Liver (tissue), 9 donors: ENCODE data around the gene AEN. TPM values are rescaled to one million over a fixed set of nuclear protein-coding genes. Genes with fewer than 3 reads are reported as not detected.

Experiments
- DNase-seq: peaks from one replicate; pipeline ENCODE4 v3.0.0-alpha.2; 2017; ENCODE audit warnings: low spot score
- H3K27ac ChIP-seq, 2 donors: one replicate each; pipeline ENCODE4 v1.7.0; 2013; ENCODE audit warnings: inconsistent platforms in 2 of 2, low read length in 2 of 2, control low read depth in 1 of 2, low read depth in 1 of 2, mild to moderate bottlenecking in 1 of 2
- H3K27me3 ChIP-seq, 4 donors: one replicate each; pipeline versions ENCODE4 v1.6.1 to v1.7.0; 2013; ENCODE audit warnings: low read length in 3 of 4, inconsistent platforms in 1 of 4, mild to moderate bottlenecking in 1 of 4, moderate library complexity in 1 of 4; ENCODE audit not compliant: control insufficient read depth in 4 of 4, insufficient read depth in 4 of 4
- H3K36me3 ChIP-seq, 4 donors: one replicate each; pipeline versions ENCODE4 v1.6.1 to v1.7.0; 2013; ENCODE audit warnings: low read length in 3 of 4, mild to moderate bottlenecking in 3 of 4, low read depth in 1 of 4, moderate library complexity in 1 of 4; ENCODE audit not compliant: control insufficient read depth in 4 of 4, insufficient read depth in 3 of 4
- H3K4me1 ChIP-seq, 4 donors: one replicate each; pipeline versions ENCODE4 v1.6.1 to v1.7.0; 2013; ENCODE audit warnings: low read length in 3 of 4, mild to moderate bottlenecking in 3 of 4, moderate library complexity in 1 of 4; ENCODE audit not compliant: control insufficient read depth in 4 of 4, insufficient read depth in 4 of 4
- H3K4me3 ChIP-seq, 3 donors: one replicate each; pipeline versions ENCODE4 v1.6.1 to v1.7.0; 2013; ENCODE audit warnings: low read length in 3 of 3, control low read depth in 1 of 3, low read depth in 1 of 3, mild to moderate bottlenecking in 1 of 3
- H3K9ac ChIP-seq, 2 donors: one replicate each; pipeline ENCODE4 v1.7.0; 2013; ENCODE audit warnings: low read length in 2 of 2, mild to moderate bottlenecking in 2 of 2, moderate library complexity in 2 of 2, control low read depth in 1 of 2, low read depth in 1 of 2
- H3K9me3 ChIP-seq, 4 donors: one replicate each; pipeline versions ENCODE4 v1.6.1 to v1.7.0; 2013; ENCODE audit warnings: low read length in 3 of 4; ENCODE audit not compliant: control insufficient read depth in 4 of 4
- ATF3 ChIP-seq: IDR thresholded peaks from 2 replicates; pipeline ENCODE4 v1.6.1; 2016; ENCODE audit warnings: antibody characterized with exemption
- CTCF ChIP-seq: fragments of 150-350 bp; IDR thresholded peaks from 2 replicates; pipeline ENCODE4 v1.5.1; 2017; ENCODE audit warnings: improper control_type of control experiment, low read depth, low read length; ENCODE audit not compliant: missing input control
- EGR1 ChIP-seq, 2 donors: IDR thresholded peaks; 2 replicates each; pipeline ENCODE4 v1.6.1; 2016 to 2018; ENCODE audit warnings: antibody characterized with exemption in 2 of 2, low read depth in 2 of 2
- FOXA1 ChIP-seq: IDR thresholded peaks from 2 replicates; pipeline ENCODE4 v1.6.1; 2016; ENCODE audit warnings: antibody characterized with exemption
- FOXA2 ChIP-seq: IDR thresholded peaks from 2 replicates; pipeline ENCODE4 v1.6.1; 2016; ENCODE audit warnings: antibody characterized with exemption
- GABPA ChIP-seq, 2 donors: IDR thresholded peaks in 1 of 2; conservative IDR thresholded peaks in 1 of 2; 2 replicates each; pipeline ENCODE4 v1.6.1; 2016; ENCODE audit warnings: antibody characterized with exemption in 2 of 2, mild to moderate bottlenecking in 1 of 2, moderate library complexity in 1 of 2
- JUND ChIP-seq, 2 donors: IDR thresholded peaks; 2 replicates each; pipeline ENCODE4 v1.6.1; 2016; ENCODE audit warnings: antibody characterized with exemption in 2 of 2
- MAX ChIP-seq: IDR thresholded peaks from 2 replicates; pipeline ENCODE4 v1.6.1; 2016; ENCODE audit warnings: antibody characterized with exemption
- NR2F2 ChIP-seq: IDR thresholded peaks from 2 replicates; pipeline ENCODE4 v1.6.1; 2016; ENCODE audit warnings: antibody characterized with exemption
- RAD21 ChIP-seq, 2 donors: IDR thresholded peaks; 2 replicates each; pipeline ENCODE4 v1.6.1; 2016; ENCODE audit warnings: antibody characterized with exemption in 2 of 2, mild to moderate bottlenecking in 2 of 2
- REST ChIP-seq: IDR thresholded peaks from 2 replicates; pipeline ENCODE4 v1.6.1; 2016; ENCODE audit warnings: antibody characterized with exemption, mild to moderate bottlenecking
- RXRA ChIP-seq, 2 donors: IDR thresholded peaks; 2 replicates each; pipeline ENCODE4 v1.6.1; 2017 to 2018; ENCODE audit warnings: antibody characterized with exemption in 2 of 2, mild to moderate bottlenecking in 1 of 2
- TAF1 ChIP-seq: conservative IDR thresholded peaks from 2 replicates; pipeline ENCODE4 v1.6.1; 2016; ENCODE audit warnings: antibody characterized with exemption, mild to moderate bottlenecking
- YY1 ChIP-seq: IDR thresholded peaks from 2 replicates; pipeline ENCODE4 v1.6.1; 2016; ENCODE audit warnings: antibody characterized with exemption, mild to moderate bottlenecking
- ZBTB33 ChIP-seq: IDR thresholded peaks from 2 replicates; pipeline ENCODE4 v1.6.1; 2016; ENCODE audit warnings: antibody characterized with exemption
- WGBS: extraction: QIAGEN DNeasy Blood & Tissue Kit; methylation state at CpG from one replicate; pipeline ENCODE4 v1.1.7; 2013; 5-methylcytosine and 5-hydroxymethylcytosine counted together
- polyA plus RNA-seq, 2 donors: library from polyadenylated mRNA; stranded (reverse) in 1 of 2; unstranded in 1 of 2; fragments of 200-250 nt in 1 of 2; fragments of >200 nt in 1 of 2; fragmentation: Nextera tagmentation in 1 of 2; extraction: Ambion mirVana in 1 of 2; gene quantifications; one replicate each; pipeline versions ENCODE4 v1.2.1 to v1.2.3, GENCODE V29; 2013 to 2015
- total RNA-seq, 2 donors: library from RNA; depleted of rRNA; stranded (reverse); fragments of >200 nt; gene quantifications; one replicate each; pipeline ENCODE4 v1.2.3, GENCODE V29; 2014
- donor health status: healthy.
- donor health status: healthy.
- donor health status: healthy.
- donor health status: healthy.
- donor health status: healthy.

AEN gene
- total and polyA plus RNA-seq, 4 donors, result 2.8 to 19.2 (median 10.5) TPM

GRCh38 chr15:88661761-88662556 is 40.8 kb downstream of the AEN start:
- WGBS, result 85% methylated on average over 4 of the region's 4 CpGs

More at GRCh38 chr15:88661761-88662556, 40.8 kb downstream of the AEN start:
- no peak for TF ChIP-seq MAX
- no peak for TF ChIP-seq TAF1
- TF ChIP-seq RAD21 (IDR thresholded peaks at IDR 0.05), result no peak
- TF ChIP-seq CTCF, result no peak
- no peak for TF ChIP-seq FOXA1
- no peak for TF ChIP-seq ATF3
- TF ChIP-seq RXRA (IDR thresholded peaks at IDR 0.05), result no peak
- no peak for TF ChIP-seq YY1
- no peak for TF ChIP-seq GABPA (IDR thresholded peaks at IDR 0.05 in 1 of 2, conservative IDR thresholded peaks at IDR 0.05 in 1 of 2)
- no peak for TF ChIP-seq NR2F2
- no peak for TF ChIP-seq ZBTB33
- no peak for TF ChIP-seq JUND (IDR thresholded peaks at IDR 0.05)
- TF ChIP-seq FOXA2, result no peak
- no peak for TF ChIP-seq REST
- no peak for TF ChIP-seq EGR1 (IDR thresholded peaks at IDR 0.05; ENCODE audit: low read depth in 2 of 2)
- Histone ChIP-seq H3K9me3 (no peaks in the 10 kb centered on the region), H3K36me3 (no peaks in the 10 kb centered on the region), H3K27me3 (no peaks in the 10 kb centered on the region), H3K27ac (no peak overlapping the region), H3K9ac (no peak overlapping the region), H3K4me1 (peaks cover 0 to 2% (median 0%) of the 10 kb centered on the region in 4 donors), H3K4me3 (no peak overlapping the region)
- no peak for DNase-seq
